HG02798 (cell line): Measurements from ENCODE around the gene SLC35F3.
"Not testable (repeated sequence)": the region's sequence is repeated elsewhere in the genome, so short reads cannot be mapped to it uniquely, and the experiment has no call there.

Source experiments
- ATAC-seq: cut with Tn5 transposase; IDR thresholded peaks from one replicate; pipeline ENCODE4 v1.9.1; 2021; ENCODE audit warnings: mild to moderate bottlenecking; ENCODE audit not compliant: unreplicated experiment, poor library complexity

The SLC35F3 gene

GRCh38 chr1:234127026-234127671 lies 222.7 kb downstream of the SLC35F3 start:
- no peak for ATAC-seq

DNA sequence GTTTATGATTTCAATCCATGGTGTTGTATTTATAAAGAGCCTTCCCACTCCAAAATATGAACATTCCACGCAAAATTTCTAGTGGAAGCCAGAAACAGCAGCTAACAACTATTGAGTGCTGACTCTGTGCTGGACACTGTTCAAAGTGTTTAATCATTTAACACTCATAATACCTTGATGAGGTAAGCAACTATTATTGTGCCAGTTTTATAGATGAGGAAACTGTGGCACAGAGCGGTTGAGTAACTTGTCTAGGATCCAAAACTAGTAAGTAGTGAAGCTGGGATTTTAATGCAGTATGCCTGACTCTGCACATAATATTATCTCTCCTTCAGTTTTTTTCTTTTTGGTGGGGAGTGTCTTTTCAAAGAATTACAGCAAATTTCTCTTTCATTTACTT lies 228.3 kb downstream of the SLC35F3 start:
- ATAC-seq = no peak

DNA sequence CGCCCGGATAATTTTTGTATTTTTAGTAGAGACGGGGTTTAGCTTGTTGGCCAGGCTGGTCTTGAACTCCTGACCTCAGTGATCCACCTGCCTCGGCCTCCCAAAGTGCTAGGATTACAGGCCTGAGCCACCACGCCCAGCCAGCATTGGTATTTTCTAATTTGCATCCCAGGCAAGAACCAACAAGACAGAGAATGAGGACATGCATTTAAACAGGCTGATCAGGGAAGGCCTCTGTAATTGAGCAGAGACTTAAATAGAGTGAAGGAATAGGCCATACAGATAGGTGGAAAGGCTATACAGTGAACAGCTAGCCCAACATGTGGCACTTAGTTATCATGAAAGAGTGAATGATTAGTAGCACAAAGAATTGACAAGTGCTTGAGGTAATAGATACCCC lies 230.4 kb downstream of the SLC35F3 start:
- no peak for ATAC-seq

DNA sequence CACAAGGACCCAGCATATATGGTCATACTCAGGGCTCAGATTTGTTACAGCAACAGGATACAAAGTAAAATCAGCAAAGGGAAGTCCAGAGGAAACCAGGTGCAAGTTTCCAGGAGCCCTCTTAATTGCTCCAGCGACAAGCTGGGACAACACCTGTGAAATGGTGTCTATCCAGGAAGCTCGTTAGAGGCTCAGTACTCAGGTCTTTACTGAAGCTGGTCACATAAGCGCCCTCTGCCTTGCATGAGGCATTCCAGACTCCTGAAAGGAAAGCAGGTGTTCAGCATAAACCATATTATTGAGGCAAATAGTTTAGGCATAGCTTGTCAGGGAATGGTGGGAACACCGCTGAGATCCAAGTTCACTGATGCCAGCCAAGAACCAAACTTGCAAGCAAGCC lies 231.0 kb downstream of the SLC35F3 start:
- no peak for ATAC-seq

DNA sequence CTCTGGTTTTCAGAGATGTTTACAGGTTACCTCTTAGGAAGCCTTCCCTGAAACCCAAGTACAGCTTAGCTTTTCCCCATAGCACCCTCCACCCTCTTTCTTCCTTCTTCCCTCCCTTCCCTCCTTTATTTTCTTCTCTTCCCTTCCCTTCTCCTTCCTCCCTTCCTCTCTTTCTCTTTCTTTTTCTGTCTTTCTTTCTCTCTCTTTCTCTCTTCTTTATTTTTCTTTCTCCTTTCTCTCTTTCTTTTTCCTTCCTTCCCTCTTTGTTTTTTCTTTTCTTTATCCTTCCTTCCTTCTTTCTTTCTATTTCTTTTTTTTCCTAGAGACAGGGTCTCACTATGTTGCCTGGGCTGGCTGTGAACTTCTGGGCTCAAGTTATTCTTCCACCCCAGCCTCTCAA lies 231.6 kb downstream of the SLC35F3 start:
- no peak for ATAC-seq

- ATAC-seq = no peak
Observed at GRCh38 chr1:234139966-234140365, 235.5 kb downstream of the SLC35F3 start.

DNA sequence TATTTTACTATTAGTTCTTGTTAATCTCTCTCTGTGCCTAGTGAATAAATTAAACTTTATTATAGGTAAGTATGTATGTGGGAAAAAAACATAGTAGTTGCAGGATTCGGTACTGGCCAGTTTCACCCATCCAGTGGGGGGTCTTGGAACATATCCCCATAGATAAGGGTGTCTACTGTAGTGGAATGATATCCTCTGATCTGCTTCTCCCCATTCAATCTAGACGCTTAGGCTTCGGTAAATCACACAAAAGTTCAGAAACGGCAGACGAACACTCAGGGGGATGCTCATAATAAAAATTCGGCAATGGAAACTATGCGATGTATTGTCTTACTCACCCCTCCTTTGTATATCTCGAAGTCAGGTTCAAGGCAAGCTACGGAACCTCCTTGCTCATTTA lies 235.9 kb downstream of the SLC35F3 start:
- ATAC-seq = no peak

GRCh38 chr1:234141006-234141405 lies 236.5 kb downstream of the SLC35F3 start:
- ATAC-seq = no peak

GRCh38 chr1:234143681-234144080 lies 239.2 kb downstream of the SLC35F3 start:
- ATAC-seq = no peak

- no peak for ATAC-seq
Observed at GRCh38 chr1:234144901-234145300, 240.4 kb downstream of the SLC35F3 start.

- ATAC-seq = no peak
Observed at GRCh38 chr1:234148350-234148749, 243.9 kb downstream of the SLC35F3 start.

GRCh38 chr1:234148816-234149215 lies 244.3 kb downstream of the SLC35F3 start:
- no peak for ATAC-seq

DNA sequence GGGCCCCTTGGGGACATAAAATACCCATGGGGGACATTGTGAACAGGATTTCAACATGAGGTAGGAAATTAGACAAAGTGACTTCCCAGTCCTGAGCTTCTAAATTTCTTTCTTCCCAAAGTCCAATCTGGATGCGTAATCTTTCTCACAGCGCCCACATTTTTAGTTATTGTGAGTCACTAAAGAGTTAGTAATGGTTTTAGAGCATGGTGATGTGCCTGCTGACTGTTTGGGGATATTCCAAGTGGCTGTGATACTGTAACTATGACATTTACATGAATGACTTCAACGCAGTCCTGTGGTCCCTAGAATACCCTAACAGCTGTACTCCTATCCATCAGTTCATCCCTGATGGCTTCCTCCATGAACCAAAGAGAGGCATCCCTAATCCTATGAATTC lies 244.7 kb downstream of the SLC35F3 start:
- no peak for ATAC-seq

GRCh38 chr1:234150892-234151291 lies 246.4 kb downstream of the SLC35F3 start:
- ATAC-seq = no peak

GRCh38 chr1:234152344-234152743 lies 247.9 kb downstream of the SLC35F3 start:
- ATAC-seq = not testable (repeated sequence)

DNA sequence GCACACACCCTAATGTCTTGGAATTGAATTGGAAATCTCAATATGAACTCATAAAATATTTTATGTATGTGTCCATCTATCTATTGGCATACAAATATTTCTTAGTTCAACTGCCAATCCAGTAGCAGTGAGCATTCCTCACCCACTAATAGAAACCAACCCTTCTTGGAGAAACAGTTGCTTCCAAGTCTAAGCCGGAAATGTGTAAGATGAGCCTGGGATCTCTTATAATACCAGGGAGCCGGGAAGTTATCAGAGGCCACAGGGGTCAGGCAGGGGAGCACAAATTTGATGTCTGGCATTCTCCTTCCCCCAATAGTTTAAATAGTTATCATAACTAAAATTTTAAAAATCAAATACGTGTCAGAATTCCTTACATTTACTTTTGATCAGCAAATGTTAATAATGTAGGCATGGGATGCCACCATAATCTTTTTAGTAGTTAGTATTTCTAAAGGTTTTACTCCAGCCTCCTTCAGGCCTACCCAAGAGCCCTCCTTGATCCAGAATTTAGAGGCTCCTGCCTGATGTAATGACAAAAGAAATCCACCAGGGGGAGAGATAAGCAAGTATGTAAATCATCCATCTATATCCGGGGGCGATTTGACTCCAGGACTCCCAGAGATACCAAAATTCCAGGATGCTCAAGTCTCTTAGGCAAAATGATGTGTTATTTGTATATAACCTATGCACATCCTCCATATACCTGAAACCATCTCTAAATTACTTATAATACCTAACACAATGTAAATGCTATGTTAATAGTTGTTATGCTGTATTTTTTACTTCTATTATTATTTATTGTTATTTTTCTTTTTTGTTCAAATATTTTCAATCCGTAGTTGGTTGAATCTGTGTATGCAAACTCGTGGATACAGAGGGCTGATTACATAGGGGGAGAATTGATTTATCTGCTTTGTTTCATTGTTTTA lies 250.1 kb downstream of the SLC35F3 start:
- ATAC-seq = no peak

GRCh38 chr1:234162661-234163060 lies 258.2 kb downstream of the SLC35F3 start:
- ATAC-seq = no peak

GRCh38 chr1:234163267-234163919 lies 258.9 kb downstream of the SLC35F3 start:
- ATAC-seq = no peak

- ATAC-seq = no peak
Observed at GRCh38 chr1:234164098-234164709, 259.7 kb downstream of the SLC35F3 start.

DNA sequence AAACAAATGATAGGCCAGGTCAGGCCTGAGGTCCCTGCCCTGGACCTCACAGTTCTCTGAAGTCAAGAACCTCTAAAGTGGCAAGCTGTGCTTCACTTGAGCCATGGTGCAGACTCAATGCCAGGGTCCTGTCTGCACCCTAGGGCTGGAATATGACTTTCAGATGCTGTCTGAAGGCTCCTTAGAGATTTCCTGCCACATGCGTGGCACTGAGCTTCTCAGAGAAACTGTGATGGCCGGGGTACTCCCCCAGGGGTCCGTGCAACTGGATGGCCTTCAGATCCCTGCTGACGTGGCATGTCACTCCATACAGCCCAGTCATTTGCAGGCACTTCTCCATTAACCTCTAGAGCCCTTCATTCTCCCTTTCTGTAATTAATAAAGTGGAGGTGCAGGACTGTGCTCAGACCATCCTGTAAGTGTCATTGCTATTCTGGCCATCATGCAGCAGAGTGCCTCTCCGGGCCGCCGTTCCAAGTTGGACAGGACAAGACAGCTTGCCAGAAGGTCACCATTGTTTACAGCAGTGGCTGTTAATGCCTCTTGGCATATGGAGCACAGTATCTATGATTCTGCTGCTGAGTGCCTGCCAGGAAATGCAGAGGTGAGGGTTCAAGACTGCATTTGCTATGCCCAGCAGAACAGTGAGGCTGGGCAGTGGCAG lies 263.7 kb downstream of the SLC35F3 start:
- ATAC-seq = no peak
